ENCODE data around the gene DRC7. TPM values are rescaled to one million over a fixed set of nuclear protein-coding genes. Genes with fewer than 3 reads are reported as not detected.

DRC7 gene
- total and polyA plus RNA-seq, 10 of the 15 experiments (the other 5 are each of a cell fraction or from before 2014, with no cell fraction given), result 0.06 to 0.49 (median 0.14) TPM; not detected in 4

DNA sequence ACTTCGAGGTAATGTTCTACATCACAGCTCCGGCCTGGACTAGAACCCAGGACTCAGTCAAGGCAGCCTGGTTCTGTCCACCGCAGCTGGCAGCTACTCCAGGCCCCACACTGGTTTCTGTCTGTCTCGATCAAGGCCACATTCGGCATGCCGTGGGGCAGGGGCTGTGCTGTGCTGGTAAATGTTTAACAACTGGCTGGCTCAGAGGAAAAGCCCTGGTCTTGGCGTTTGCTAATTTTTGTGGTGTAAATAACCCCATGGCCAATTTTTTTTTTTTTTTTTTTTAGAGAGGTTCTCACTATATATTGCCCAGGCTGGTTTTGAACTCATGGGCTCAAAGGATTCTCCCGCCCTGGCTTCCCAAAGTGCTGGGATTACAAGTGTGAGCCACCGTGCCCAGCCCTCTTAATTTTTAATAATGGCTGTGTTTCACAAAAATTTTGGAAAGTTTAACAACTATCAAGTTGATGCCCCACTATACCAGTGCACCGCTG is 328 bp upstream of the DRC7 start:
- FAIRE-seq (no peak), DNase-seq (ENCODE audit: low read depth, low spot score) (no peak), ATAC-seq (peak; percentile 11)
- H3K27me3 ChIP-seq (replicated peaks in 1 of 2; ENCODE audit: control insufficient read depth in 2 of 2, insufficient read depth in 2 of 2, low read length in 1 of 2), result no peaks in the 10 kb centered on the region
- BruUV-seq (replicated peaks), result no TSS peak
- POLR2A ChIA-PET, result no interaction called here
- no peak overlapping the region for H3K9ac ChIP-seq (ENCODE audit: control insufficient read depth, insufficient read depth, low read length)
- intact Hi-C loops (cut with micrococcal nuclease; ENCODE audit: unreplicated experiment) (no loop called here), in situ Hi-C loops (cut with MboI) (no loop called here)
- peaks cover 14% of the 10 kb centered on the region for H3K4me1 ChIP-seq (ENCODE audit: control insufficient read depth, insufficient read depth, low read length)
- SMC1A ChIA-PET (ENCODE audit: uncharacterized antibody, unreplicated experiment), result interaction anchor here (1.1 kb wide), 1 partner anchor 41 kb away, joined by 3 read pairs; the partner anchor contains the start of gene KATNB1
- no peaks in the 10 kb centered on the region for H3K79me2 ChIP-seq (ENCODE audit: control insufficient read depth, insufficient read depth, low read length)
- no peaks in the 10 kb centered on the region for H4K20me1 ChIP-seq (ENCODE audit: control insufficient read depth, insufficient read depth)
- no peak overlapping the region for H2AFZ ChIP-seq (ENCODE audit: control insufficient read depth, low read depth, low read length)
- CTCF ChIA-PET, result no interaction called here
- RAD21 ChIA-PET (ENCODE audit: unreplicated experiment), result interaction anchor here (0.6 to 0.7 kb wide), 2 partner anchors 207 to 606 kb away, joined by 3 to 4 read pairs; no protein-coding TSS in a partner anchor
- no peak overlapping the region for H3K27ac ChIP-seq (ENCODE audit: control insufficient read depth, insufficient read depth)
- 50% methylated on average over 10 of the region's 10 CpGs for WGBS (ENCODE audit: insufficient coverage, insufficient replicate concordance, low lambda C conversion rate, missing lambda C conversion rate)
- H3K9me3 ChIP-seq (replicated peaks; ENCODE audit: control insufficient read depth, insufficient read depth, low read length), result no peaks in the 10 kb centered on the region
- no peak overlapping the region for H3K4me2 ChIP-seq (ENCODE audit: control insufficient read depth, insufficient read depth)
- H3K4me3 ChIP-seq, result no peak overlapping the region
- H3K36me3 ChIP-seq (ENCODE audit: control insufficient read depth in 2 of 2, insufficient read depth in 2 of 2, low read length in 1 of 2), result no peaks in the 10 kb centered on the region
- TF ChIP-seq EZH2 (IDR thresholded peaks at IDR 0.05; ENCODE audit: borderline replicate concordance, control insufficient read depth, low read depth, low read length) (no peak), FOXM1 (IDR thresholded peaks at IDR 0.05; ENCODE audit: low read depth, low read length) (no peak), CHD2 (IDR thresholded peaks at IDR 0.05; ENCODE audit: borderline replicate concordance, low read depth, low read length) (no peak), KLF5 (IDR thresholded peaks at IDR 0.05; ENCODE audit: partially characterized antibody) (no peak), NFIC (IDR thresholded peaks at IDR 0.05; ENCODE audit: low read depth, low read length) (no peak), ZNF274 (IDR thresholded peaks at IDR 0.05; ENCODE audit: insufficient read depth, insufficient read length) (no peak), NFYA (IDR thresholded peaks at IDR 0.05; ENCODE audit: borderline replicate concordance, low read depth, low read length) (no peak), MEF2A (IDR thresholded peaks at IDR 0.05; ENCODE audit: insufficient read depth, low read depth, low read length) (no peak)
- TF ChIP-seq, protein P1, sequence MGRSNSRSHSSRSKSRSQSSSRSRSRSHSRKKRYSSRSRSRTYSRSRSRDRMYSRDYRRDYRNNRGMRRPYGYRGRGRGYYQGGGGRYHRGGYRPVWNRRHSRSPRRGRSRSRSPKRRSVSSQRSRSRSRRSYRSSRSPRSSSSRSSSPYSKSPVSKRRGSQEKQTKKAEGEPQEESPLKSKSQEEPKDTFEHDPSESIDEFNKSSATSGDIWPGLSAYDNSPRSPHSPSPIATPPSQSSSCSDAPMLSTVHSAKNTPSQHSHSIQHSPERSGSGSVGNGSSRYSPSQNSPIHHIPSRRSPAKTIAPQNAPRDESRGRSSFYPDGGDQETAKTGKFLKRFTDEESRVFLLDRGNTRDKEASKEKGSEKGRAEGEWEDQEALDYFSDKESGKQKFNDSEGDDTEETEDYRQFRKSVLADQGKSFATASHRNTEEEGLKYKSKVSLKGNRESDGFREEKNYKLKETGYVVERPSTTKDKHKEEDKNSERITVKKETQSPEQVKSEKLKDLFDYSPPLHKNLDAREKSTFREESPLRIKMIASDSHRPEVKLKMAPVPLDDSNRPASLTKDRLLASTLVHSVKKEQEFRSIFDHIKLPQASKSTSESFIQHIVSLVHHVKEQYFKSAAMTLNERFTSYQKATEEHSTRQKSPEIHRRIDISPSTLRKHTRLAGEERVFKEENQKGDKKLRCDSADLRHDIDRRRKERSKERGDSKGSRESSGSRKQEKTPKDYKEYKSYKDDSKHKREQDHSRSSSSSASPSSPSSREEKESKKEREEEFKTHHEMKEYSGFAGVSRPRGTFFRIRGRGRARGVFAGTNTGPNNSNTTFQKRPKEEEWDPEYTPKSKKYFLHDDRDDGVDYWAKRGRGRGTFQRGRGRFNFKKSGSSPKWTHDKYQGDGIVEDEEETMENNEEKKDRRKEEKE (IDR thresholded peaks at IDR 0.05), result no peak
- TF ChIP-seq, protein P2, sequence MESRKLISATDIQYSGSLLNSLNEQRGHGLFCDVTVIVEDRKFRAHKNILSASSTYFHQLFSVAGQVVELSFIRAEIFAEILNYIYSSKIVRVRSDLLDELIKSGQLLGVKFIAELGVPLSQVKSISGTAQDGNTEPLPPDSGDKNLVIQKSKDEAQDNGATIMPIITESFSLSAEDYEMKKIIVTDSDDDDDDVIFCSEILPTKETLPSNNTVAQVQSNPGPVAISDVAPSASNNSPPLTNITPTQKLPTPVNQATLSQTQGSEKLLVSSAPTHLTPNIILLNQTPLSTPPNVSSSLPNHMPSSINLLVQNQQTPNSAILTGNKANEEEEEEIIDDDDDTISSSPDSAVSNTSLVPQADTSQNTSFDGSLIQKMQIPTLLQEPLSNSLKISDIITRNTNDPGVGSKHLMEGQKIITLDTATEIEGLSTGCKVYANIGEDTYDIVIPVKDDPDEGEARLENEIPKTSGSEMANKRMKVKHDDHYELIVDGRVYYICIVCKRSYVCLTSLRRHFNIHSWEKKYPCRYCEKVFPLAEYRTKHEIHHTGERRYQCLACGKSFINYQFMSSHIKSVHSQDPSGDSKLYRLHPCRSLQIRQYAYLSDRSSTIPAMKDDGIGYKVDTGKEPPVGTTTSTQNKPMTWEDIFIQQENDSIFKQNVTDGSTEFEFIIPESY (IDR thresholded peaks at IDR 0.05), result no peak
- TF ChIP-seq, protein P3, sequence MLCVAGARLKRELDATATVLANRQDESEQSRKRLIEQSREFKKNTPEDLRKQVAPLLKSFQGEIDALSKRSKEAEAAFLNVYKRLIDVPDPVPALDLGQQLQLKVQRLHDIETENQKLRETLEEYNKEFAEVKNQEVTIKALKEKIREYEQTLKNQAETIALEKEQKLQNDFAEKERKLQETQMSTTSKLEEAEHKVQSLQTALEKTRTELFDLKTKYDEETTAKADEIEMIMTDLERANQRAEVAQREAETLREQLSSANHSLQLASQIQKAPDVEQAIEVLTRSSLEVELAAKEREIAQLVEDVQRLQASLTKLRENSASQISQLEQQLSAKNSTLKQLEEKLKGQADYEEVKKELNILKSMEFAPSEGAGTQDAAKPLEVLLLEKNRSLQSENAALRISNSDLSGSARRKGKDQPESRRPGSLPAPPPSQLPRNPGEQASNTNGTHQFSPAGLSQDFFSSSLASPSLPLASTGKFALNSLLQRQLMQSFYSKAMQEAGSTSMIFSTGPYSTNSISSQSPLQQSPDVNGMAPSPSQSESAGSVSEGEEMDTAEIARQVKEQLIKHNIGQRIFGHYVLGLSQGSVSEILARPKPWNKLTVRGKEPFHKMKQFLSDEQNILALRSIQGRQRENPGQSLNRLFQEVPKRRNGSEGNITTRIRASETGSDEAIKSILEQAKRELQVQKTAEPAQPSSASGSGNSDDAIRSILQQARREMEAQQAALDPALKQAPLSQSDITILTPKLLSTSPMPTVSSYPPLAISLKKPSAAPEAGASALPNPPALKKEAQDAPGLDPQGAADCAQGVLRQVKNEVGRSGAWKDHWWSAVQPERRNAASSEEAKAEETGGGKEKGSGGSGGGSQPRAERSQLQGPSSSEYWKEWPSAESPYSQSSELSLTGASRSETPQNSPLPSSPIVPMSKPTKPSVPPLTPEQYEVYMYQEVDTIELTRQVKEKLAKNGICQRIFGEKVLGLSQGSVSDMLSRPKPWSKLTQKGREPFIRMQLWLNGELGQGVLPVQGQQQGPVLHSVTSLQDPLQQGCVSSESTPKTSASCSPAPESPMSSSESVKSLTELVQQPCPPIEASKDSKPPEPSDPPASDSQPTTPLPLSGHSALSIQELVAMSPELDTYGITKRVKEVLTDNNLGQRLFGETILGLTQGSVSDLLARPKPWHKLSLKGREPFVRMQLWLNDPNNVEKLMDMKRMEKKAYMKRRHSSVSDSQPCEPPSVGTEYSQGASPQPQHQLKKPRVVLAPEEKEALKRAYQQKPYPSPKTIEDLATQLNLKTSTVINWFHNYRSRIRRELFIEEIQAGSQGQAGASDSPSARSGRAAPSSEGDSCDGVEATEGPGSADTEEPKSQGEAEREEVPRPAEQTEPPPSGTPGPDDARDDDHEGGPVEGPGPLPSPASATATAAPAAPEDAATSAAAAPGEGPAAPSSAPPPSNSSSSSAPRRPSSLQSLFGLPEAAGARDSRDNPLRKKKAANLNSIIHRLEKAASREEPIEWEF (IDR thresholded peaks at IDR 0.05; ENCODE audit: insufficient replicate concordance, low read depth, low read length), result no peak
